Hepatocyte (in vitro differentiated cells): Measurements from ENCODE around the gene TINCR.

Experiments
- CTCF ChIP-seq: fragments of 200-600 bp; sonication (generic); IDR thresholded peaks from 2 replicates; pipeline ENCODE4 v1.5.1; 2016; ENCODE audit warnings: antibody characterized with exemption, mild to moderate bottlenecking; ENCODE audit not compliant: poor library complexity
- EZH2phosphoT487 ChIP-seq: fragments of 200-600 bp; sonication (generic); IDR thresholded peaks from one replicate; pipeline ENCODE4 v1.6.1; 2018; ENCODE audit warnings: antibody characterized with exemption, mild to moderate bottlenecking, low read depth, moderate library complexity; ENCODE audit not compliant: unreplicated experiment, severe bottlenecking

- TF ChIP-seq CTCF, result no peak
- TF ChIP-seq EZH2phosphoT487, result no peak
These were observed 43.7 kb downstream of the TINCR start for GRCh38 chr19:5524081-5524480.
